Stimulated activated memory B cell treated with anti-CD40 and anti-IgM and Interleukin-4, amounts not matched to agents 10 μg/mL and 1 μg/mL and 100 μg/mL, for 72 hours (primary cell): Measurements from ENCODE around the gene NOS1.

Experiments used
- ATAC-seq: fragments of 150-1000 bp; cut with Tn5 transposase; 2 replicates; pipeline ENCODE4 v1.10.0; 2021
- H3K27ac Mint-ChIP-seq: one replicate; pipeline ENCODE4 v1.8.0; 2022; ENCODE audit warnings: mild to moderate bottlenecking, mixed read lengths
- H3K27me3 Mint-ChIP-seq: one replicate; pipeline ENCODE4 v1.8.0; 2022; ENCODE audit warnings: mixed read lengths
- H3K36me3 Mint-ChIP-seq: one replicate; pipeline ENCODE4 v1.8.0; 2022; ENCODE audit warnings: mixed read lengths
- H3K4me1 Mint-ChIP-seq: one replicate; pipeline ENCODE4 v1.8.0; 2022; ENCODE audit warnings: mixed read lengths
- H3K4me3 Mint-ChIP-seq: one replicate; pipeline ENCODE4 v1.8.0; 2022; ENCODE audit warnings: mild to moderate bottlenecking, moderate library complexity, mixed read lengths
- H3K9me3 Mint-ChIP-seq: one replicate; pipeline ENCODE4 v1.8.0; 2022; ENCODE audit warnings: mixed read lengths

Gene NOS1

GRCh38 chr12:117279606-117280005, 81.8 kb downstream of the NOS1 start:
- Mint-ChIP-seq H3K27me3 (peaks cover 27% of the 10 kb centered on the region), H3K4me3 (no peak overlapping the region)
- ATAC-seq, result peak; percentile 20

GRCh38 chr12:117277875-117278274, 83.6 kb downstream of the NOS1 start:
- H3K9me3 Mint-ChIP-seq, result peaks cover 9% of the 10 kb centered on the region
- peaks cover 7% of the 10 kb centered on the region for H3K4me1 Mint-ChIP-seq
- no peak overlapping the region for H3K4me3 Mint-ChIP-seq
- no peak overlapping the region for H3K27ac Mint-ChIP-seq
- peaks cover 42% of the 10 kb centered on the region for H3K27me3 Mint-ChIP-seq
- no peak for ATAC-seq
- H3K36me3 Mint-ChIP-seq, result no peaks in the 10 kb centered on the region

More at GRCh38 chr12:117279606-117280005, 81.8 kb downstream of the NOS1 start:
- Mint-ChIP-seq H3K36me3 (no peaks in the 10 kb centered on the region), H3K27ac (no peak overlapping the region), H3K9me3 (peaks cover 6% of the 10 kb centered on the region), H3K4me1 (peaks cover 7% of the 10 kb centered on the region)

DNA sequence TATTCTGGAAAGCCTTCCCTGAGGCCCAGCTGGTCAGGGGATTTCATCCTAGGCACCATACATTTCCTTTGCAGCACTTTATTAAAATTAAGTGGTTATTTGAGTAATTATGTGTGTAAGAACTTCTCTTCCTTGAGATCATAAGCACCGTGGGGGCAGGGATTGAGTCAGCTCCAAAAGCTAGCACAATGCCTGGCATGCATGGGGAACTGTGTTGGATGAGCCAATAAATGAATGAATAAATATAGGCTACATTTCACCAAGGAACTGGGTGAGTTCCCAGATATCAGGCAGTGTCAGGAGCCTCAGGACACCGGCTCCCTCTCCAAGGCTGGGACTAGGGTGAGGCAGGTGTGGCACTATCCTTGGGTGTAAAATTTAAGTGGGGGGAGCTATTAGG, 88.3 kb downstream of the NOS1 start:
- Mint-ChIP-seq H3K27me3 (peaks cover 51% of the 10 kb centered on the region), H3K4me1 (no peaks in the 10 kb centered on the region), H3K4me3 (no peak overlapping the region), H3K27ac (no peak overlapping the region), H3K36me3 (no peaks in the 10 kb centered on the region), H3K9me3 (peaks cover 6% of the 10 kb centered on the region)
- no peak for ATAC-seq

DNA sequence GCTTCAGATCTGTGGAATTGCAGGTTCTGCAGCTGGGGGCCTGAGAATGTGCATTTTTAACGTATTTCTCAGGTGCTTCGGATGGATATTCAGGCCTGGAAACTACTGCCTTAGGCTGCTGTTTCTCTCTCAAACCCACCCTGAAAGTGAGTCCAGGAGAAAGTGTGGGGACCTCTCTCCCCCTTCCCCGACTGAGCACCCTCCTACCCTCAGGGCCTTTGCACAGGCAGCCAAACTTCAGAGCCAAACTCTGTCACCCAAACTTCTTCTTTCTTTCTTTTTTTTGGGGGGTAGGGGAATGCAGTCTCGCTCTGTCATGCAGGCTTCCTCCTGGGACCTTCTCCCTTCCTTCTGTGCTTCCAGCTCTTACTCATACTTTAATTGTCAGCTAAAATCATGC, 88.7 kb downstream of the NOS1 start:
- H3K27me3 Mint-ChIP-seq, result peaks cover 50% of the 10 kb centered on the region
- H3K9me3 Mint-ChIP-seq, result peaks cover 6% of the 10 kb centered on the region
- no peak for ATAC-seq
- no peaks in the 10 kb centered on the region for H3K36me3 Mint-ChIP-seq
- no peak overlapping the region for H3K4me3 Mint-ChIP-seq
- H3K27ac Mint-ChIP-seq, result no peak overlapping the region
- H3K4me1 Mint-ChIP-seq, result no peaks in the 10 kb centered on the region

DNA sequence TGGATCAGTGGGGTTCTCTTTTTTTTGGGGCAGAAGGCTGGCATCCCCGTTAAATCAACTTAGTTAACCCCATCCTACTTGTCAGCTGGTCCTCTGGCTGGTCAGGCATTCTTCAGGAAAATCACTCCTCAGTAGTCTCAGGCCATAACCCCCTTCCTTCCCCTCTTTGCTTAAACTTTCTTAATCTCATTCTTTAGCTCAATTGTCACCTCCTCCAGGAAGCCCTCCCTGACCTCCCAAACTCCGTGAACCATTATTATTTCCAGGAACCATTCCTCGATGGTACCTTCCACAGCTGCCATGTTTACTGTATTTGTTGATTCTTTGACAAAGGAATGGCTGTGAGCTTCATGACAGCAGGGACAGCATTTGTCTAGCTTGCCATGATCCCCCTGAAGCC, 98.7 kb downstream of the NOS1 start:
- no peaks in the 10 kb centered on the region for H3K36me3 Mint-ChIP-seq
- no peaks in the 10 kb centered on the region for H3K27me3 Mint-ChIP-seq
- no peaks in the 10 kb centered on the region for H3K4me1 Mint-ChIP-seq
- peaks cover 11% of the 10 kb centered on the region for H3K9me3 Mint-ChIP-seq
- no peak for ATAC-seq
- H3K27ac Mint-ChIP-seq, result no peak overlapping the region
- H3K4me3 Mint-ChIP-seq, result no peak overlapping the region

GRCh38 chr12:117261247-117261646, 100.2 kb downstream of the NOS1 start:
- ATAC-seq, result no peak
- no peak overlapping the region for H3K27ac Mint-ChIP-seq

DNA sequence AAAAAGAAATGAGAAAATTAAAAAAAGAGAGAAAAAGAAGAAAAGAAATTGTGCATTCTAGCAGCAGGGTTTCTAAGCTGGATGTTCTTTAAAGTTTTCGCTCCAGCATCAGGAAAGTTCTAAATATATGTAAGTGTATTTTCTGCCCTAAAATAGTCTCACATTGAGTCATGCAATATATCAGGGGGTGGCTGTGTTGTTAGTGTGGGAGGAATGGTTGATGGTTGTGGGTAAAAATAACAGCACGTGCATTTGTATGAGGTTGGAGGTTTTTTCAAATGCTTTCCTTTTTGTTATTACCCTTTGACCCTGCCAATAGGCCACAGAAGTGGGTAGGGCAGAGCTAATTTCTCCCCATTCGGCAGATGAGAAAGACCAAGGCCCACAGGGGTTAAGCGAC, 106.0 kb downstream of the NOS1 start:
- Mint-ChIP-seq H3K4me3 (no peak overlapping the region), H3K9me3 (peaks cover 6% of the 10 kb centered on the region), H3K4me1 (no peaks in the 10 kb centered on the region), H3K36me3 (no peaks in the 10 kb centered on the region), H3K27ac (no peak overlapping the region), H3K27me3 (peaks cover 13% of the 10 kb centered on the region)
- ATAC-seq, result no peak

More at GRCh38 chr12:117261247-117261646, 100.2 kb downstream of the NOS1 start:
- Mint-ChIP-seq H3K9me3 (peaks cover 7% of the 10 kb centered on the region), H3K36me3 (no peaks in the 10 kb centered on the region), H3K4me1 (no peaks in the 10 kb centered on the region), H3K27me3 (no peaks in the 10 kb centered on the region), H3K4me3 (no peak overlapping the region)

DNA sequence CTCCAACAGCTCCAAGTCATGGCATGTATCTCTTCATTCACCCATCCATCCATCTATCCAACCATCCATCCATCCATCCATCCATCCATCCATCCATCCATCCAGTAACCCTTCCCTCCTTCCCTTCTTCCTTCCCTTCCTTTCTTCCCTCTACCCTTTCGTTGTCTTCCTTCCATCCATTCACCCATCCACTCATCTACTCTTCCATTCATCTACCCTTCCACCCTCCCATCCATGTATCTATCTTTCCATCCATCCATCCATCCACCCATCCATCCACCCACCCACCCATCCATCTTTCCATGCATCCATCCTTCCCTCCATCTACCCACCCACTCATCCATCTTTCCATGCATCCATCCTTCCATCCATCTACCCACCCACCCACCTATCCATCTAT, 117.9 kb downstream of the NOS1 start:
- Mint-ChIP-seq H3K27ac (no peak overlapping the region), H3K9me3 (peaks cover 6% of the 10 kb centered on the region), H3K36me3 (no peaks in the 10 kb centered on the region), H3K4me3 (no peak overlapping the region), H3K27me3 (no peaks in the 10 kb centered on the region), H3K4me1 (no peaks in the 10 kb centered on the region)
- no peak for ATAC-seq

- Mint-ChIP-seq H3K9me3 (peaks cover 6% of the 10 kb centered on the region), H3K27me3 (no peaks in the 10 kb centered on the region), H3K4me3 (no peak overlapping the region), H3K36me3 (no peaks in the 10 kb centered on the region), H3K27ac (no peak overlapping the region), H3K4me1 (no peaks in the 10 kb centered on the region)
- ATAC-seq, result no peak
These were observed 119.7 kb downstream of the NOS1 start for GRCh38 chr12:117241697-117242096.

GRCh38 chr12:117240081-117240755, 121.2 kb downstream of the NOS1 start:
- H3K4me3 Mint-ChIP-seq, result no peak overlapping the region
- ATAC-seq, result no peak
- no peak overlapping the region for H3K27ac Mint-ChIP-seq
- H3K36me3 Mint-ChIP-seq, result no peaks in the 10 kb centered on the region
- peaks cover 6% of the 10 kb centered on the region for H3K9me3 Mint-ChIP-seq
- peaks cover 7% of the 10 kb centered on the region for H3K27me3 Mint-ChIP-seq
- H3K4me1 Mint-ChIP-seq, result no peaks in the 10 kb centered on the region

DNA sequence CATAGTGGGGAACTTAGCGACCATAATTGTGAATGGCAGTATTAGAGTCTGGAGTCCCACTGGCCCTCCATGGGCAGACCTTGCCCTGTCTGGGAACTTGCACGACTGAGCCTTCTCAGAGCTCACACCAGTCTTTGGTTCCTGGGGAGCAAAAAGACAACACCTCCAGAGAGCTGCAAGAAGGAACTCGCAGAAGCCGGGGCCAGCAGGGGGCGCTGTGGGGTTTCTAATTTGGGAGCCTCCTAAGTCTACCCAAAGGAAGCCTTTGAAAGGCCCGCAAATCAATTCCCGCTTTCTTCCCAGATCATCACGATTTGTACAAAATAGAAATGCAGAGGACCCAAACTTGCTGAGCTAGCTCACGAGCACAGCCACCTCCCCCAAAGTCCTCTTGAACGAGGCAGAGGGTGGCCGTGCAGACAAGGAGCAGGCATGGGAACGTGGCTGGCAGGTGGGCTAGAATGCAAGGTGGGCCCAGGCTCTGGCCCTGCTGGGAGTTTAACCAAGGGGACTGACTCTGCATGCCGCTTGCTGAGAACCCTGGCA, 124.9 kb downstream of the NOS1 start:
- Mint-ChIP-seq H3K36me3 (no peaks in the 10 kb centered on the region), H3K4me1 (no peaks in the 10 kb centered on the region), H3K27me3 (peaks cover 33% of the 10 kb centered on the region), H3K9me3 (peaks cover 2% of the 10 kb centered on the region), H3K4me3 (no peak overlapping the region), H3K27ac (no peak overlapping the region)
- no peak for ATAC-seq

GRCh38 chr12:117235261-117235660, 126.2 kb downstream of the NOS1 start:
- no peak overlapping the region for H3K27ac Mint-ChIP-seq
- H3K4me1 Mint-ChIP-seq, result no peaks in the 10 kb centered on the region
- peaks cover 40% of the 10 kb centered on the region for H3K27me3 Mint-ChIP-seq
- no peak overlapping the region for H3K4me3 Mint-ChIP-seq
- no peaks in the 10 kb centered on the region for H3K36me3 Mint-ChIP-seq
- peaks cover 2% of the 10 kb centered on the region for H3K9me3 Mint-ChIP-seq
- no peak for ATAC-seq

GRCh38 chr12:117234441-117234840, 127.0 kb downstream of the NOS1 start:
- no peaks in the 10 kb centered on the region for H3K4me1 Mint-ChIP-seq
- ATAC-seq, result no peak
- peaks cover 48% of the 10 kb centered on the region for H3K27me3 Mint-ChIP-seq
- H3K36me3 Mint-ChIP-seq, result no peaks in the 10 kb centered on the region
- H3K27ac Mint-ChIP-seq, result no peak overlapping the region
- H3K9me3 Mint-ChIP-seq, result peaks cover 2% of the 10 kb centered on the region
- no peak overlapping the region for H3K4me3 Mint-ChIP-seq

DNA sequence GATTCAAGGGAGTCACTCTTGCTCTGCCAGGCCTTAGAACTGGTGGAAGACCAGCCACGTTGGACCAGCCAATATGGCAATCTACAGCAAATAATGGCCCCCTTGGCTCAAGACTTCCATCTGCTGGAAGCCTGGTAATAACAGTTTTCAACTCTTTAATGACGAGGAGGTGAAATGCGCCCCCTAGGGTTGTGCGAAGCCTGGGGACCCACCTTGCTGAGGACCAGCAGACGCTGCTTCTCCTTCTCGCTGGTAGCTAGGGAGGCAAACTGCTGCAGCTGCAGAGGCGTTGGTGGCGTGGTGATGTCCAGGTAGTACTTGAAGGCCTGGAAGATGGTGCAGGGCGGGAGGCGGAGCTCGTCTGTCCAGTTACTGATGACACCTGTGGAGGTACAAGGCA, 129.7 kb downstream of the NOS1 start:
- H3K27me3 Mint-ChIP-seq, result peaks cover 62% of the 10 kb centered on the region

GRCh38 chr12:117228239-117228638, 133.2 kb downstream of the NOS1 start:
- ATAC-seq, result no peak
- Mint-ChIP-seq H3K27ac (no peak overlapping the region), H3K27me3 (peaks cover 41% of the 10 kb centered on the region), H3K4me3 (no peak overlapping the region), H3K9me3 (no peaks in the 10 kb centered on the region), H3K36me3 (no peaks in the 10 kb centered on the region), H3K4me1 (no peaks in the 10 kb centered on the region)

More for the DNA sequence above, 129.7 kb downstream of the NOS1 start:
- H3K4me3 Mint-ChIP-seq, result no peak overlapping the region
- peaks cover 2% of the 10 kb centered on the region for H3K9me3 Mint-ChIP-seq
- H3K27ac Mint-ChIP-seq, result no peak overlapping the region
- ATAC-seq, result no peak
- H3K36me3 Mint-ChIP-seq, result no peaks in the 10 kb centered on the region
- H3K4me1 Mint-ChIP-seq, result no peaks in the 10 kb centered on the region

DNA sequence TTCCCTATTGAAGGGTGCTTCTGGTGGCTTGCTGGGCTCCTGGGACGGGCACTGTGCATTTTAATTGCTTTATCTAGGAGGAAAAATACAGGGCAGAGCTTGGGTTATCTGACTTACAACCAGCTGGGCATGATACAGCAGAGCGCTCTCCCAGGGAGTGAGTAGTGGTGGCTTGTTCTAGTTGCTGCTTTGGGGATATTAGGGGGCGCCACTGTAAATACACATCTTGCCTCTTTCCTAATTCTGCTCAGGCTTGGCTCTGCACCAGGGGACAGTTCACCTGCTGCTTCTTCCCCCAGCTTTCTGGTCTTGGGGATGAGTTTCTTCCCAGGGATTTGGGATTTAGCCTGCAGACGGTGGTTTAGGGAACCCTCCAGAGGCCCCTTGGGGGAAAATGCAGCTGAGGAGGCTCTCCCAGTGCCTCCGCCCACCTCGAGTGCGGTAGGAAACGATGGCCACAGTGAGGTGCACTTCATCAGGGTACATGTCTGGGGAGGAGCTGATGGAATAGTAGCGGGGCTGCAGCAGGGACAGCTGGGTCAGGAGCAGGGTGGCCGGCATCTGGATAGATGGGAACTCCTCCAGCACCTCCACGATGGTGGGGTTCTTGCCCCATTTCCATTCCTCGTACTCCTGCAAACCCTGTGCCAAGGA, 134.3 kb downstream of the NOS1 start:
- no peaks in the 10 kb centered on the region for H3K4me1 Mint-ChIP-seq
- no peak overlapping the region for H3K27ac Mint-ChIP-seq
- H3K36me3 Mint-ChIP-seq, result no peaks in the 10 kb centered on the region
- H3K27me3 Mint-ChIP-seq, result peaks cover 36% of the 10 kb centered on the region
- H3K4me3 Mint-ChIP-seq, result no peak overlapping the region
- peak; percentile 34 for ATAC-seq
- no peaks in the 10 kb centered on the region for H3K9me3 Mint-ChIP-seq
